Peyer's patch (tissue), 4 donors: ENCODE data around the gene NRG3. TPM values are rescaled to one million over a fixed set of nuclear protein-coding genes. Genes with fewer than 3 reads are reported as not detected.

ENCODE experiments used
- DNase-seq, 3 donors: peaks; one replicate each; pipeline ENCODE4 v3.0.0-alpha.2; 2017 to 2019
- H3K27ac ChIP-seq, 4 donors: fragments of 200-600 bp; sonication (generic); one replicate each; pipeline ENCODE4 v1.5.1; 2016 to 2019
- H3K27me3 ChIP-seq, 2 donors: fragments of 200-600 bp; sonication (generic); one replicate each; pipeline ENCODE4 v1.5.1; 2019
- H3K36me3 ChIP-seq, 3 donors: fragments of 200-600 bp; sonication (generic); one replicate each; pipeline ENCODE4 v1.5.1; 2016 to 2019
- H3K4me1 ChIP-seq, 4 donors: fragments of 200-600 bp; sonication (generic); one replicate each; pipeline ENCODE4 v1.5.1; 2016 to 2019
- H3K4me3 ChIP-seq, 4 donors: fragments of 200-600 bp; sonication (generic); 1 replicate in 3 of 4; 2 replicates in 1 of 4; pipeline ENCODE4 v1.5.1; 2016 to 2019; ENCODE audit warnings: mild to moderate bottlenecking in 1 of 4
- H3K9me3 ChIP-seq, 4 donors: fragments of 200-600 bp; sonication (generic); one replicate each; pipeline ENCODE4 v1.5.1; 2016 to 2019; ENCODE audit warnings: mild to moderate bottlenecking in 1 of 4
- POLR2A ChIP-seq, 2 donors: fragments of 450-650 bp; IDR thresholded peaks; one replicate each; pipeline ENCODE4 v1.5.1; 2017; ENCODE audit warnings: antibody characterized with exemption in 2 of 2, mild to moderate bottlenecking in 2 of 2, moderate library complexity in 2 of 2
- total RNA-seq, 4 donors: library from RNA; depleted of rRNA; stranded (reverse); fragments of >200 nt; gene quantifications; one replicate each; pipeline ENCODE4 v1.1.0, GENCODE V29; 2016
- TF ChIP-seq, protein P1 (sequence below), 6 experiments: fragments of 450-650 bp in 4 of 6; fragments of 200-600 bp in 2 of 6; sonication (generic) in 1 of 6; IDR thresholded peaks; one replicate each; pipeline ENCODE4 v1.5.1; 2017 to 2019; ENCODE audit warnings: antibody characterized with exemption in 6 of 6, mild to moderate bottlenecking in 3 of 6, moderate library complexity in 1 of 6

The NRG3 gene
- total RNA-seq, 4 donors from 2014 or later: not detected

DNA sequence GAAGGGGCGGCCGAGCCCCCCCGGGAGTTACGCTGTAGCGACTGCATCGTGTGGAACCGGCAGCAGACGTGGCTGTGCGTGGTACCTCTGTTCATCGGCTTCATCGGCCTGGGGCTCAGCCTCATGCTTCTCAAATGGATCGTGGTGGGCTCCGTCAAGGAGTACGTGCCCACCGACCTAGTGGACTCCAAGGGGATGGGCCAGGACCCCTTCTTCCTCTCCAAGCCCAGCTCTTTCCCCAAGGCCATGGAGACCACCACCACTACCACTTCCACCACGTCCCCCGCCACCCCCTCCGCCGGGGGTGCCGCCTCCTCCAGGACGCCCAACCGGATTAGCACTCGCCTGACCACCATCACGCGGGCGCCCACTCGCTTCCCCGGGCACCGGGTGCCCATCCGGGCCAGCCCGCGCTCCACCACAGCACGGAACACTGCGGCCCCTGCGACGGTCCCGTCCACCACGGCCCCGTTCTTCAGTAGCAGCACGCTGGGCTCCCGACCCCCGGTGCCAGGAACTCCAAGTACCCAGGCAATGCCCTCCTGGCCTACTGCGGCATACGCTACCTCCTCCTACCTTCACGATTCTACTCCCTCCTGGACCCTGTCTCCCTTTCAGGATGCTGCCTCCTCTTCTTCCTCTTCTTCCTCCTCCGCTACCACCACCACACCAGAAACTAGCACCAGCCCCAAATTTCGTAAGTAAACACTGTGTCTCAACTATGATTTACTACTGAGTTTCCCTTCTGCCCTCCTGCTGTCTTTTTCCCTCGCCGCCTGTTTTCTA lies 666 bp downstream of the NRG3 start:
- peaks cover 0 to 17% of the 10 kb centered on the region in 2 donors for H3K27me3 ChIP-seq
- DNase-seq: no peak
- peaks cover 0 to 19% (median 0%) of the 10 kb centered on the region in 4 donors for H3K4me1 ChIP-seq
- peak overlapping the region in 1 of 4 donors; percentile 25 for H3K4me3 ChIP-seq
- H3K9me3 ChIP-seq: peaks cover 0 to 4% (median 0%) of the 10 kb centered on the region in 4 donors
- TF ChIP-seq POLR2A (IDR thresholded peaks at IDR 0.05): no peak
- TF ChIP-seq, protein P1, sequence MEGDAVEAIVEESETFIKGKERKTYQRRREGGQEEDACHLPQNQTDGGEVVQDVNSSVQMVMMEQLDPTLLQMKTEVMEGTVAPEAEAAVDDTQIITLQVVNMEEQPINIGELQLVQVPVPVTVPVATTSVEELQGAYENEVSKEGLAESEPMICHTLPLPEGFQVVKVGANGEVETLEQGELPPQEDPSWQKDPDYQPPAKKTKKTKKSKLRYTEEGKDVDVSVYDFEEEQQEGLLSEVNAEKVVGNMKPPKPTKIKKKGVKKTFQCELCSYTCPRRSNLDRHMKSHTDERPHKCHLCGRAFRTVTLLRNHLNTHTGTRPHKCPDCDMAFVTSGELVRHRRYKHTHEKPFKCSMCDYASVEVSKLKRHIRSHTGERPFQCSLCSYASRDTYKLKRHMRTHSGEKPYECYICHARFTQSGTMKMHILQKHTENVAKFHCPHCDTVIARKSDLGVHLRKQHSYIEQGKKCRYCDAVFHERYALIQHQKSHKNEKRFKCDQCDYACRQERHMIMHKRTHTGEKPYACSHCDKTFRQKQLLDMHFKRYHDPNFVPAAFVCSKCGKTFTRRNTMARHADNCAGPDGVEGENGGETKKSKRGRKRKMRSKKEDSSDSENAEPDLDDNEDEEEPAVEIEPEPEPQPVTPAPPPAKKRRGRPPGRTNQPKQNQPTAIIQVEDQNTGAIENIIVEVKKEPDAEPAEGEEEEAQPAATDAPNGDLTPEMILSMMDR (IDR thresholded peaks at IDR 0.05): no peak
- no peak overlapping the region for H3K27ac ChIP-seq
- no peaks in the 10 kb centered on the region for H3K36me3 ChIP-seq

DNA sequence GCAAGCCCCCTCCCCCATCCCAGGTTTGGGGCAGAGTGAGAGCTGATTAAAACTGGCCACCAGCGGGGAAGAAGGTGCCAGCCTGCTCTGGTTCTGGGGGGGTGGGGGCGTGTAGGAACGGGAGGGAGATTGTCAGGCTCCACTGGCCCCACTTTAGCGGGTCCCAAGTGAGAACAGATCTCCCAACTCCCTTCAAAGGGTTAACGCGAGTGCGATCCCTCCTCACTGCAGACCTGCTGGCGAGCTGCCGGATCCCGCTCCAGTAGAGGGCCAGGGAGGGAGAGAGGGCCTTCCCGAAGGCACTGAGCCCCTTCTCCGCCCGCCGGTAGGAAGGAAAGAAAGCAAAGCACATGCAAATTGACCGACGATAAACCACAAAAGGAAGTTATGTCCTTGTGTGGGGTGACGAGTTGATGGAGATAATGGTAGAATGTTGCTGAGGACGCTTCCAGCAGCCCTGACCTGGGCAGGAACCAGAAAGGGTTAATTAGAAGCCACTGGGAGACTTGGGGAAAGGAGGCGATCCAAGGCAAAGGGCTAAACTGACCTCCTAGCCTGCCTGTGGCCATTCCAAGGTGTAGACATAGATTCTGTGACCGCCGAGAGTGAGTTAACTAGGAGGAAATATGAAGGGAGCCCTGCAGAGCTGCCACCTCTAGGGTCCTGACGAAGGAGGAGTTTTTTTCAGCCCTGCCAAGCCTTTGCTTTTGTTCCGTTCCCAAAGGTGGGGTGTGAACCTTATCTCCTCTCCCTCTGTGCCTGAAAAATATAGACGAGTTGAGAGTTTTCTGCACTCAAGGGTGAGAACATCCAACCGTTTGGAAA lies 1.5 kb downstream of the NRG3 start:
- TF ChIP-seq POLR2A (IDR thresholded peaks at IDR 0.05): no peak
- TF ChIP-seq, protein P1 (IDR thresholded peaks at IDR 0.05): no peak
- Histone ChIP-seq H3K9me3 (peaks cover 0 to 4% (median 0%) of the 10 kb centered on the region in 4 donors), H3K27ac (no peak overlapping the region), H3K27me3 (peaks cover 0 to 17% of the 10 kb centered on the region in 2 donors), H3K4me3 (peak overlapping the region in 1 of 4 donors; percentile 25), H3K36me3 (no peaks in the 10 kb centered on the region), H3K4me1 (peaks cover 0 to 19% (median 0%) of the 10 kb centered on the region in 4 donors)
- DNase-seq: no peak

DNA sequence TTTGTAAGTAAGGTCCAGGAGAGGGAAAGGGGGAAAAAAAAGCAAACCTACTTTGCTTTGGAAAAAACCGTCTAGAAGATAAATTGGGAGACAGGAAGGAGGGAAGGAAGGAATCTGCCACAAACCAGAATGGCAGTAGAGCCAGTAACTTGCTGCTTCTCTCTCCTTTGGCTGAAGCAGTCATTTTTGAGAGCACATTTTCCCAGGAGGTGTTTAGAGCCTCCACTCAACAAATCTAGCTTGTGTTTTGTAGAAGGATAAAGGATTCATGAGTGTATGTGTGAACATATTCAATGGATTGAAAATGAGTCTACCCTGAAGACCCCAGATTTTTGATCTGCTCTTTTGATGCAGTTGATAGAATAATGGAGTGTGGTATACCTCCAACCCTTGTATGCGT lies 2.6 kb downstream of the NRG3 start:
- H3K36me3 ChIP-seq: no peaks in the 10 kb centered on the region
- H3K27ac ChIP-seq: no peak overlapping the region
- H3K9me3 ChIP-seq: peaks cover 0 to 4% (median 0%) of the 10 kb centered on the region in 4 donors
- H3K4me1 ChIP-seq: peaks cover 0 to 19% (median 0%) of the 10 kb centered on the region in 4 donors
- TF ChIP-seq, protein P1 (IDR thresholded peaks at IDR 0.05): no peak
- TF ChIP-seq POLR2A (IDR thresholded peaks at IDR 0.05): no peak
- DNase-seq: no peak
- H3K27me3 ChIP-seq: peaks cover 0 to 17% of the 10 kb centered on the region in 2 donors
- H3K4me3 ChIP-seq: no peak overlapping the region

DNA sequence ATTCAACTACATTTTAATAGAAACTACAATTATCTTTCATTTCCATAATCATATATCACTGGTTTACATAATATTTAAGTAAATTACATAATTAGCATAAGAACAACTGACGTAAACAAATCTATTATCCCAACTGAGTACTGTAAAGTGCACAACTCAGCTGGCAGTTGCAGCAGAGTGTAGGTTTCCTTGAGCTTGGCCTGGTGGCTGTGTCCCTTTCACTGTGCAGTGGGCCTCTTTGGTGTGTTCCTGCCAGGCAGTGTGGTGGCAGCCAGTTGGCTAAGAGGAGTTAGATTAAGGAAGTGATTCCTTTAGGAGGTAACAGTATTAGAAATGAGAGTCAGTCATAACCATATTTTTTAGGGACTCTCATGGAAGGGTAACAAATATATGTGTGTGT lies 7.0 kb downstream of the NRG3 start:
- Histone ChIP-seq H3K4me1 (no peaks in the 10 kb centered on the region), H3K27ac (no peak overlapping the region), H3K36me3 (no peaks in the 10 kb centered on the region), H3K4me3 (no peak overlapping the region), H3K9me3 (no peaks in the 10 kb centered on the region), H3K27me3 (no peaks in the 10 kb centered on the region)
- no peak for TF ChIP-seq POLR2A (IDR thresholded peaks at IDR 0.05)
- TF ChIP-seq, protein P1 (IDR thresholded peaks at IDR 0.05): no peak
- no peak for DNase-seq

DNA sequence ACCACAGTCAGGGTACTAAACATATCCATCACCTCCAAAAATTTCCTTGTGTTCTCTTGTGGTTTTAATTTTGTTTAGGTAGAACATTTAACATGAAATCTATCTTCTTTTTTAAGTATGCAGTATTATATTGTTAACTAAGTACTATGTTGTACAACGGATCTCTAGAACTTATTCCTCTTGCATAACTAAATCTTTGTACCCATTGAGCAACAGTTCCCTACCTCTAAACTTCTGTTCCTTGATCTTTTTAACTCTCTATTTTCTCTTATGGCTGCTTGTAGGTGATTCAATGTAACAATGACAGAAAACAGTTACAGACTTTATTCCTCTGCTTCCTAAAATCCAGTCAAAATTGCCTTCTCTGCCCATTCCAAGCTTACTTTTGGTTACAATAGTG lies 9.9 kb downstream of the NRG3 start:
- no peaks in the 10 kb centered on the region for H3K9me3 ChIP-seq
- TF ChIP-seq, protein P1 (IDR thresholded peaks at IDR 0.05): no peak
- no peak for TF ChIP-seq POLR2A (IDR thresholded peaks at IDR 0.05)
- no peak for DNase-seq
- no peak overlapping the region for H3K27ac ChIP-seq
- no peaks in the 10 kb centered on the region for H3K36me3 ChIP-seq
- H3K27me3 ChIP-seq: no peaks in the 10 kb centered on the region
- H3K4me1 ChIP-seq: no peaks in the 10 kb centered on the region
- no peak overlapping the region for H3K4me3 ChIP-seq
